Pons (tissue), 1 donor: ENCODE data around the gene MCEE.
"Not testable (repeated sequence)": the region's sequence is repeated elsewhere in the genome, so short reads cannot be mapped to it uniquely, and the experiment has no call there.

Experiments
- DNase-seq: peaks from one replicate; pipeline ENCODE4 v3.0.0-alpha.2; 2016; ENCODE audit warnings: low spot score

MCEE gene

GRCh38 chr2:71130152-71130904, at the start of gene MCEE, which contains the start of gene MPHOSPH10:
Gene MCEE (minus strand): TSS chr2:71130229. CDS start chr2:71130219, 10 bp downstream.
Gene MPHOSPH10 (plus strand): TSS chr2:71130634. CDS start chr2:71130666, 32 bp downstream.
- peak; percentile 86 for DNase-seq

- DNase-seq: not testable (repeated sequence)
Observed at GRCh38 chr2:71178836-71179235, 48.8 kb upstream of the MCEE start.

- no peak for DNase-seq
Observed at GRCh38 chr2:71174207-71174606, 44.2 kb upstream of the MCEE start.

GRCh38 chr2:71173096-71173495, 43.1 kb upstream of the MCEE start:
- no peak for DNase-seq

- DNase-seq: no peak
Observed at GRCh38 chr2:71166812-71167211, 36.8 kb upstream of the MCEE start.

GRCh38 chr2:71157124-71157793, 27.2 kb upstream of the MCEE start:
- peak; percentile 40 for DNase-seq

GRCh38 chr2:71156573-71156972, 26.5 kb upstream of the MCEE start:
- no peak for DNase-seq

- no peak for DNase-seq
Observed at GRCh38 chr2:71155846-71156245, 25.8 kb upstream of the MCEE start.

- DNase-seq: no peak
Observed at GRCh38 chr2:71154798-71155197, 24.8 kb upstream of the MCEE start.

- DNase-seq: peak; percentile 45
Observed at GRCh38 chr2:71154279-71154678, 24.2 kb upstream of the MCEE start.

- no peak for DNase-seq
Observed at GRCh38 chr2:71153585-71154224, 23.7 kb upstream of the MCEE start.

GRCh38 chr2:71151620-71152019, 21.6 kb upstream of the MCEE start:
- DNase-seq: no peak

GRCh38 chr2:71150082-71150816, 20.2 kb upstream of the MCEE start:
- DNase-seq: no peak

GRCh38 chr2:71148506-71149063, 18.6 kb upstream of the MCEE start:
- DNase-seq: no peak

GRCh38 chr2:71143782-71144181, 13.8 kb upstream of the MCEE start:
- no peak for DNase-seq

GRCh38 chr2:71136174-71136573, 6.1 kb upstream of the MCEE start:
- DNase-seq: no peak

GRCh38 chr2:71133603-71134002, 3.6 kb upstream of the MCEE start:
- DNase-seq: no peak

GRCh38 chr2:71131387-71132166, 1.5 kb upstream of the MCEE start:
- not testable (repeated sequence) for DNase-seq

GRCh38 chr2:71130905-71131244, 846 bp upstream of the MCEE start:
- DNase-seq: peak; percentile 13

- no peak for DNase-seq
Observed at GRCh38 chr2:71129902-71130151, 202 bp downstream of the MCEE start.

- DNase-seq: peak; percentile 19
Observed at GRCh38 chr2:71129114-71129901, 721 bp downstream of the MCEE start.
